ENCODE measurements around the gene EIF4G3. TPM values are rescaled to one million over a fixed set of nuclear protein-coding genes. Genes with fewer than 3 reads are reported as not detected.

Gene EIF4G3
- total and polyA plus RNA-seq, 9 of the 15 experiments (the other 6 are each of a cell fraction or from before 2014, with no cell fraction given), result 6.7 to 40.5 (median 32.1) TPM

DNA sequence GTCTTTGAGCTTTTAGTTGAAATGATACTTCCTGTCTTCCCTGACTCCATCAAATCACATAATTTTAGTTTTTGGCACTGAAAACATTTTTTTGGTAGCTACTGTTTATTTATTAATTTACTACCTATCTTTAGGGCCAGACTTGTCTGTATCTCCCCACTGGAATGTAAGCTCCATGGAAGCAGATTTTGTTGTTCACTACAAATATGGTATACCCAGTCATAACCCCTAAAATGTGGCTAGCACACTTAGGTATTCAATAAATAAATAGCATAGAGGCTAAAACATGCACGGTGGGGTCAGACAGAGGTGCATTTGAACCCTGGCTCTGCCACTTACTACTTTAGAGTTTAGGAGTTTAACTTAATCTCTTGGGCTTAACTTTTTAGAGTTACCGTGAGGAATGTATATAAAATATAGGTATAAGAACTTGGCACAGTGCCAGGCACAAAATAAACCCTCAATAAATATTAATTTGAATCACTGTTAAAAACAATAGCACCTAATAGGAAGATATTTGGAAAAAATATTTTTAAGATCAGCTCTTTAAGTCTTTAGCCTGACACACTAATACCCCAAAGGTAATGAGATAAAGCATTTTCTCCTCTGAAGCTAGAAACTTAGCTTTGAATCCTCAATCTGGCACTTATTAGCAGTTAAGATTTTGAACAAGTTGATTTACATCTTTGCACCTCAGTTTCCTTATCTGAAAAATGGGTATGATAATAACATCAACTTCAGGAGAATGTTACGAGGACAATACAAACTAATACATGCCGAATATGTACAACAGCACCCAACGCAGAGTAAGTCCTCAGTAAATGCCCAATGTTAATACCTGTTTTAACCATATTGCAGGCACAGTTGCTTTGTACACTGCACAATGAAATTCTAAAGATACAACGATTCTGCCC lies 330.0 kb downstream of the EIF4G3 start (continued):
- TF ChIP-seq, protein P1, sequence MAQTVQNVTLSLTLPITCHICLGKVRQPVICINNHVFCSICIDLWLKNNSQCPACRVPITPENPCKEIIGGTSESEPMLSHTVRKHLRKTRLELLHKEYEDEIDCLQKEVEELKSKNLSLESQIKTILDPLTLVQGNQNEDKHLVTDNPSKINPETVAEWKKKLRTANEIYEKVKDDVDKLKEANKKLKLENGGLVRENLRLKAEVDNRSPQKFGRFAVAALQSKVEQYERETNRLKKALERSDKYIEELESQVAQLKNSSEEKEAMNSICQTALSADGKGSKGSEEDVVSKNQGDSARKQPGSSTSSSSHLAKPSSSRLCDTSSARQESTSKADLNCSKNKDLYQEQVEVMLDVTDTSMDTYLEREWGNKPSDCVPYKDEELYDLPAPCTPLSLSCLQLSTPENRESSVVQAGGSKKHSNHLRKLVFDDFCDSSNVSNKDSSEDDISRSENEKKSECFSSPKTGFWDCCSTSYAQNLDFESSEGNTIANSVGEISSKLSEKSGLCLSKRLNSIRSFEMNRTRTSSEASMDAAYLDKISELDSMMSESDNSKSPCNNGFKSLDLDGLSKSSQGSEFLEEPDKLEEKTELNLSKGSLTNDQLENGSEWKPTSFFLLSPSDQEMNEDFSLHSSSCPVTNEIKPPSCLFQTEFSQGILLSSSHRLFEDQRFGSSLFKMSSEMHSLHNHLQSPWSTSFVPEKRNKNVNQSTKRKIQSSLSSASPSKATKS (CRISPR knock-in tag; IDR thresholded peaks at IDR 0.05), result no peak
- TF ChIP-seq, protein P2, sequence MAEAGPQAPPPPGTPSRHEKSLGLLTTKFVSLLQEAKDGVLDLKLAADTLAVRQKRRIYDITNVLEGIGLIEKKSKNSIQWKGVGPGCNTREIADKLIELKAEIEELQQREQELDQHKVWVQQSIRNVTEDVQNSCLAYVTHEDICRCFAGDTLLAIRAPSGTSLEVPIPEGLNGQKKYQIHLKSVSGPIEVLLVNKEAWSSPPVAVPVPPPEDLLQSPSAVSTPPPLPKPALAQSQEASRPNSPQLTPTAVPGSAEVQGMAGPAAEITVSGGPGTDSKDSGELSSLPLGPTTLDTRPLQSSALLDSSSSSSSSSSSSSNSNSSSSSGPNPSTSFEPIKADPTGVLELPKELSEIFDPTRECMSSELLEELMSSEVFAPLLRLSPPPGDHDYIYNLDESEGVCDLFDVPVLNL (CRISPR knock-in tag; IDR thresholded peaks at IDR 0.05; ENCODE audit: low read depth), result no peak
- TF ChIP-seq TBP (optimal IDR thresholded peaks at IDR 0.05; ENCODE audit: low read depth, low read length) (no peak), HNRNPUL1 (IDR thresholded peaks at IDR 0.05; ENCODE audit: low read length) (no peak), ZNF431 (CRISPR knock-in tag; IDR thresholded peaks at IDR 0.05) (no peak), POLR2B (IDR thresholded peaks at IDR 0.05; ENCODE audit: low read depth, partially characterized antibody) (no peak), NFIX (CRISPR knock-in tag; IDR thresholded peaks at IDR 0.05; ENCODE audit: low read depth) (peak; percentile 99), NFIC (IDR thresholded peaks at IDR 0.05) (peak; percentile 99), ZZZ3 (IDR thresholded peaks at IDR 0.05) (no peak), ZNF23 (CRISPR knock-in tag; IDR thresholded peaks at IDR 0.05) (no peak), BCOR (IDR thresholded peaks at IDR 0.05) (peak; percentile 68), ZNF3 (CRISPR knock-in tag; IDR thresholded peaks at IDR 0.05) (no peak), BMI1 (IDR thresholded peaks at IDR 0.05; ENCODE audit: low read length) (no peak), ZNF780A (CRISPR knock-in tag; IDR thresholded peaks at IDR 0.05) (no peak), ZC3H4 (CRISPR knock-in tag; IDR thresholded peaks at IDR 0.05; ENCODE audit: borderline replicate concordance) (no peak), CSDE1 (IDR thresholded peaks at IDR 0.05) (no peak), ATF7 (IDR thresholded peaks at IDR 0.05) (no peak), KDM1A (IDR thresholded peaks at IDR 0.05) (peak; percentile 18 to 20; a peak in 1 of 4 replicates), HDAC8 (tag; IDR thresholded peaks at IDR 0.05) (no peak), CHD4 (IDR thresholded peaks at IDR 0.05; ENCODE audit: insufficient read depth, insufficient replicate concordance, low read depth, low read length, poor library complexity, severe bottlenecking) (no peak)
- TF ChIP-seq, protein P3, sequence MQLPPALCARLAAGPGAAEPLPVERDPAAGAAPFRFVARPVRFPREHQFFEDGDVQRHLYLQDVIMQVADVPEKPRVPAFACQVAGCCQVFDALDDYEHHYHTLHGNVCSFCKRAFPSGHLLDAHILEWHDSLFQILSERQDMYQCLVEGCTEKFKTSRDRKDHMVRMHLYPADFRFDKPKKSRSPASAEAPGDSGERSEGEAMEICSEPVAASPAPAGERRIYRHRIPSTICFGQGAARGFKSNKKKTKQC (CRISPR knock-in tag; IDR thresholded peaks at IDR 0.05), result no peak
- TF ChIP-seq, protein P4, sequence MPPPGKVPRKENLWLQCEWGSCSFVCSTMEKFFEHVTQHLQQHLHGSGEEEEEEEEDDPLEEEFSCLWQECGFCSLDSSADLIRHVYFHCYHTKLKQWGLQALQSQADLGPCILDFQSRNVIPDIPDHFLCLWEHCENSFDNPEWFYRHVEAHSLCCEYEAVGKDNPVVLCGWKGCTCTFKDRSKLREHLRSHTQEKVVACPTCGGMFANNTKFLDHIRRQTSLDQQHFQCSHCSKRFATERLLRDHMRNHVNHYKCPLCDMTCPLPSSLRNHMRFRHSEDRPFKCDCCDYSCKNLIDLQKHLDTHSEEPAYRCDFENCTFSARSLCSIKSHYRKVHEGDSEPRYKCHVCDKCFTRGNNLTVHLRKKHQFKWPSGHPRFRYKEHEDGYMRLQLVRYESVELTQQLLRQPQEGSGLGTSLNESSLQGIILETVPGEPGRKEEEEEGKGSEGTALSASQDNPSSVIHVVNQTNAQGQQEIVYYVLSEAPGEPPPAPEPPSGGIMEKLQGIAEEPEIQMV (tag; conservative IDR thresholded peaks at IDR 0.05; ENCODE audit: low read depth), result no peak
- TF ChIP-seq, protein P5, sequence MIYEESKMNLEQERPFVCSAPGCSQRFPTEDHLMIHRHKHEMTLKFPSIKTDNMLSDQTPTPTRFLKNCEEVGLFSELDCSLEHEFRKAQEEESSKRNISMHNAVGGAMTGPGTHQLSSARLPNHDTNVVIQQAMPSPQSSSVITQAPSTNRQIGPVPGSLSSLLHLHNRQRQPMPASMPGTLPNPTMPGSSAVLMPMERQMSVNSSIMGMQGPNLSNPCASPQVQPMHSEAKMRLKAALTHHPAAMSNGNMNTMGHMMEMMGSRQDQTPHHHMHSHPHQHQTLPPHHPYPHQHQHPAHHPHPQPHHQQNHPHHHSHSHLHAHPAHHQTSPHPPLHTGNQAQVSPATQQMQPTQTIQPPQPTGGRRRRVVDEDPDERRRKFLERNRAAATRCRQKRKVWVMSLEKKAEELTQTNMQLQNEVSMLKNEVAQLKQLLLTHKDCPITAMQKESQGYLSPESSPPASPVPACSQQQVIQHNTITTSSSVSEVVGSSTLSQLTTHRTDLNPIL (CRISPR knock-in tag; IDR thresholded peaks at IDR 0.05), result no peak

Measured in K562 (cell line).